GM13976 (cell line): ENCODE results near the gene CD3G.
"Not testable (repeated sequence)": the region's sequence is repeated elsewhere in the genome, so short reads cannot be mapped to it uniquely, and the experiment has no call there.

Experiments
- DNase-seq: peaks from one replicate; pipeline ENCODE4 v3.0.0; 2012; ENCODE audit warnings: low spot score
- CTCF ChIP-seq: IDR thresholded peaks from 2 replicates; pipeline ENCODE4 v1.5.1; 2012; ENCODE audit warnings: borderline replicate concordance, mild to moderate bottlenecking; ENCODE audit not compliant: insufficient read depth; ENCODE audit errors: extremely low read depth, missing control alignments, control extremely low read depth
- in situ Hi-C: fragments of 300-500 bp; cut with MboI; formaldehyde crosslinking; loops from one replicate; pipeline ENCODE4 v1.12.0; 2022; ENCODE audit warnings: low sequenced_read_pairs, mixed read lengths, inconsistent platforms; ENCODE audit not compliant: unreplicated experiment

Gene CD3G

DNA sequence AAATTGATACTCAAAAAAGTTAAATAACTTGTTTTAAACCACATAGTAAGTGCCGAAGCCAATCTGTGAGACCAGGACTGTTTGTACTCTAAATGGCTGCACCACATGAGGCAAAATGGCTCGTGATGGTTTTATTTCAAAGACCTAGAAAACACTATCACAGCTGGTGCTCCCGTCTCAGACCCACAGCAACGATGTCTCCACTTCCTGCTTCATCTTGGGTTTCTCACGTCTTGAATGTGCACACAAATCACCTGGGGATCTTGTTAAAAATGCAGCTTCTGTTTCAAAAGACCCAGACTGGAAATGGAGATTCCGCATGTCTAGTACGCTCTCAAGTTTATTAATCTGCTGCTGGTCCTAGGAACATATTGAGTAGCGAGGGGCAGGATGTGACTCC lies 38.4 kb upstream of the CD3G start:
- in situ Hi-C loops: no loop called here
- no peak for TF ChIP-seq CTCF
- DNase-seq: no peak

DNA sequence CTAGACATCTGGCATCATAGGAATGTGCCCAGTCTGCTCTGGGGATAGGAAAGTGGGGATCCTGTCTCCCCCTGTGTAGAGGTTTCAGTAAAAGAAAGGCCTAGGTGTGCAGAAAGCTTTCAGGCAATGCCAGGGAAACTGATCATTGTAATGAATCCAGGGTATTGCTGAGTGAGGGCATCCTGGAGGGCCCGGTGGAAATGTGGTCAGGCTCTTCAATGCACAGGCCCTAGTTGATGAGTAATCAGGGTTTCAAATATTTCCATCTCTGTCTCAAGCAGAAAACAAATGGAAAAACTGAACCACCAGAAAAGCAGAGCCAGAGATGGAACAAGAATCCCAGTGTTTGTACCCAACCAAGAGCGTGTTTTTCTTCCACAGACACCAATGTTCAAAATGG lies 37.6 kb upstream of the CD3G start:
- in situ Hi-C loops: no loop called here
- no peak for DNase-seq
- TF ChIP-seq CTCF: no peak

DNA sequence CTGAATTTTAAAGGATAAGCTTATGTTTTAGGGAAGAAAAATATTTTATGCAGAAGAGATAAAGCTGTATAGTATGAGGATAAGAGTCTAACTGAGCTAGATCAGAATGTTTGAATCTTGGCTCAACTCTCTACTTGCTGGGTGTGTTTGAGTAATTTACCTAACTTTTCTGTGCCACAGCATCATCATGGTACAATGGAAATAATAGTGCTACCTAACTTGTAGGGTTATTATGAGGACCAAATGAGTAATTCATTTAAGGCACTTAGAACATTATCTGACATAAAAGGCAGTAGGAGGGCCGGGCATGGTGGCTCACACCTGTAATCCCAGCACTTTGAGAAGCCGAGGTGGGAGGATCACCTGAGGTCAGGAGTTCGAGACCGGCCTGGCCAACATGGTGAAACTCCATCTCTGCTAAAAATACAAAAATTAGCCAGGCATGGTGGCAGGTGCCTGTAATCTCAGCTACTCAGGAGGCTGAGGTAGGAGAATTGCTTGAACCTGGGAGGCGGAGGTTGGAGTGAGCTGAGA lies 35.1 kb upstream of the CD3G start:
- in situ Hi-C loops, DNase-seq: not testable (repeated sequence)

GRCh38 chr11:118310271-118310670 lies 33.9 kb upstream of the CD3G start:
- TF ChIP-seq CTCF: no peak
- in situ Hi-C loops: no loop called here
- no peak for DNase-seq

- TF ChIP-seq CTCF: no peak
- in situ Hi-C loops: no loop called here
- no peak for DNase-seq
Measured at GRCh38 chr11:118310781-118311485, 33.2 kb upstream of the CD3G start.

DNA sequence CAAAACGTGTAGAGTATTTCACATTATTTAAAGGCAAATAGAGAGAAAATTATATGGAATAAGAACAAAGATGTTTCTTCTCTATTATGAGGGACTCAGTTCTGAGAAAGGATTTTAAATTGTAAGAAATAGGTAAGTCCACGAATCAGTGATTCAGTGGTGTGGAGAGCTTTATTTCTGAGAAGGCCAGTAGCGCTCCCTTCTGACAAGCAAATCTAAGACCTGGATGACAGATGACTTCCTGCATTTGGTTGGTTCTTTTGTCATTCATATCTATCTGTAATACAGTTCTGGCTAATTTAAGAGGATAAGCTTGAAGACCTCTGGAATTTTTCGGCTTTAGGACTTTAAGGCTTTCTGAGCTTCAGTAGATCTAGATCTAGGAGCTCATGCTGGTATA lies 32.6 kb upstream of the CD3G start:
- DNase-seq: no peak
- in situ Hi-C loops: no loop called here
- TF ChIP-seq CTCF: no peak

GRCh38 chr11:118312328-118312727 lies 31.8 kb upstream of the CD3G start:
- in situ Hi-C loops: no loop called here
- TF ChIP-seq CTCF: no peak
- no peak for DNase-seq
